GM18519 (cell line): ENCODE results near the gene HSPG2.

Experiments used
- ATAC-seq: cut with Tn5 transposase; IDR thresholded peaks from one replicate; pipeline ENCODE4 v1.9.1; 2021; ENCODE audit warnings: mild to moderate bottlenecking, moderate library complexity; ENCODE audit not compliant: unreplicated experiment, low FRiP score

HSPG2 gene

DNA sequence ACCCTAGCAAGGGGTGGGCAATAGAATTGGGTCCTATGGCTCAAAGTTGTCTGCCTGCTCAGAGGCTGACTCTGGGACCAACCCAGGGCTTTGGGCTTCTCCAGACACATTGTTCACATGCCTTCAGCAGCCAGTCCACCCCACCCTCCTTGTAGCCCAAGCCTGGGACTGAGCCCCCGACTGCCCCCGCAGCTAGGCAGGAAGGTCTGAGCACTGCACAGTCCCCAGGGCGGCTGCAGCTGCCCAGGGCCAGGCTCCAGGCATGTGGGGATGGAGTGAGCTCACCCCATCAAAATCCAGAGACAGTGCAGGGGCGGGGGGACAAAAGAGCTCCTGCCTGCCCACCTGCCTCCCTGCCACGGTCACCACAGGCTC, 35.6 kb downstream of the HSPG2 start:
- no peak for ATAC-seq

DNA sequence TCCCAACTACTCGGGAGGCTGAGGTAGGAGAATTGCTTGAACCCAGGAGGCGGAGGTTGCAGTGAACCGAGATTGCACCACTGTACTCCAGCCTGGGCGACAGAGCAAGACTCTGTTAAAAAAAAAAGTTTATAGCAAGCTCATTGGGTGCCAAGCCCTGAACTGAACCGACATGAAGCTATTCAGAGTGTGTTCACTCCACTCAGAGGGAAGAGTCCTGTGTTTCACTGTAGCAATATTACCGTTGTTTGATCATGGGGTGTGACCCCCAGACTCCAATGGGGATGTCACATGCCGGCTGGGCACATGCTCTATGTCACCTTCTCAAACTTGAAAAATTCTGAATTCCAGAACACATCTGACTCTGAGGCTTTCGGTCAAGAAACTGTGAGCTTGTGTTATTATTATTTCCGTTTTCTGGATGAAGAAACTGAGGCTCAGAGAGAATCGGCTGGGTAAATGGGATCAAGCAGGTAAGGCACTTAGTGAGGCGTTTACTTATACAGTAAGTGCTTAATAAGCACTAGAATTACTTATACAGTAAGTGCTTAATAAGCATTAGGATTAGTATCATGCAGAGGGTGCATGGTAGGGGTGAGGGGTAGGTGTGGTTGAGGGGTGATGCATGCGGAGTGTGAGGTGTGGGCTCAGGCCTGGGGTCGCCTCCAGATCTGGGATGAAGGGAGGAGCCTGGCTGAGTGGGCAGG, 36.2 kb downstream of the HSPG2 start:
- ATAC-seq = no peak

DNA sequence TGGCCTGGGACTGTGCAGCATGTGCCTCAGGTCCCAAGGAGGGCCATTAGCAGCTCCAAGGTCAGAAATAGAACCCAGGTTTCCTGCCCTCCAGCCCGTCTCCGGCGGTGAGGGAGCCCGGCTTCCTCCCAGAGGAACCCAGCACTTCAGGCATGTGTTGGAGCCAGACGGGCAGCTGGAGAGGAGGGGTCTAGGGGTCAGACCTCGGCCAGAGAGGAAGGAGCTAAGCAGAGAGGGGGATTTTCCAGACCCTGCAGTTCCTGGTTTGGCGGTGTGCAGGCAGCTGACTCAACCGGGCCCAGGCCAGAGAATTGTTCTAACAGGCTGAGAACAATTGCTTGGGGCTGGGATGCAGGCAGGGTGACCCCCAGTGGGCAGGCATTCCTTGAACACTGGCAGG, 37.1 kb downstream of the HSPG2 start:
- no peak for ATAC-seq

DNA sequence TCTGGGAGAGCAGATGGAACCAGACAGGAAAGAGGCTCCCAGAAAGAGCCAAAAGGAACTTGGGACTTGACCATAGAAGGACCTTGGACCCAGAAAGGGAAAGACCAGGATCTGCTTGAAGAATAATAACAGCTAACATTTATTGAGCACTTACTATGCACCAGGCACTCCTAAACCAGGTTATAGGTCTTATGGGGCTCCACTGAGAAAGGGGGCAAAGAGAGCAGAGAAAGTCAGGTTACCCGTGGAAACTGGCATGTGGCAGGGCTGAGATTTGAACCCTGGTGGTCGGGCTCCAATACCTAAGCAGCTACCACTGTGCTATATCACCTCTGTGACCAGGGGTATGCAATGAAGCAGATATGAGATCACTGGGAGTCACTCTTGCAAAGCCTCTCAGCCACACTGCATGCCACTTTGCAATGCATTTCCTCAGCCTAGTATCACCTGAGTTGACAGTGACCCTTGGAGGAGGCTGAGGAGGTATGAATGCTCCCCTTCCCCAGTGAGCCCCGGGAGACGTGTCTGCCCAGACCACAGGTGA, 37.8 kb downstream of the HSPG2 start:
- ATAC-seq = no peak

DNA sequence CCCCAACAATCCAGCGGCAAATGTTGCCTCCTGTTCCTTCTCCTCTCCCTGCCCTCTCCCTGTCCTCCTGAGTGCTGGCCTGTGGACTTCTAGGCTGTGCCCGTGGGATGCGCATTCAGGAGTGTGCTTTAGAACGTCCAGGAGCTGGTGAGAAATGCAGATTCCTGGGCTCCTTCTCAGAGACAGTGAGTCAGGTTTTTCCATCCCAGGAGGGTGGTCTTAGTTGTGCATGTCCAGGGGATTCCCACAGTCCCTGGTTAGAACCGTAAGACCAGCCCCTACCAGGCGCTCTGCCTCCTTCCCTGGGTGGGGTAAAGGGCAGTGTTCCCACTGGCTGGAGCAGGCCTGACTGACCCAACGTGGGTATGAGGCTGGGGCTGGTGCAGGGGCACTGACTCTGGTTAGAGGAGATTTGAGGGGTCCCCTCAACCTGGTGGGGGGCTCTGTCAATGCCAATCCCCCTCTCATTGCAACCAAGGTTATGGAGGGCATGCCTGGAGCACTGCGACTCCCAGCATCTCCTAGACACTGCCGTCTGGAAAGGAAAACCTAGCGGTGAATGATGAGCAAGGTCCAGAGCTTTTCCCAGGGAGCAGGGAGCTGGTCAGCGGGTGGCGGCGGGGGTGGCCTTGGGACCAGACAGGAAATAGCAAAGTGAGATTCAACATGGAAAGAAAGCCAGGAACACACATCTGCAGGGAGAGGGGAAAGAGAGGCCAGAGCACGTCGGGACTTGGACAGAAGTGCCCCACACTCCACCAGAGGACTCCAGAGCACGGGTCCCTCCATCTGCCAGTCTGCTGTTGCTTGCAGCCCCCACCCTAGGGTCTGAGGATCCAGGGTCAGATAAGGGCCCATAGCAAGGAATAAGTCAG, 38.5 kb downstream of the HSPG2 start:
- ATAC-seq = no peak

DNA sequence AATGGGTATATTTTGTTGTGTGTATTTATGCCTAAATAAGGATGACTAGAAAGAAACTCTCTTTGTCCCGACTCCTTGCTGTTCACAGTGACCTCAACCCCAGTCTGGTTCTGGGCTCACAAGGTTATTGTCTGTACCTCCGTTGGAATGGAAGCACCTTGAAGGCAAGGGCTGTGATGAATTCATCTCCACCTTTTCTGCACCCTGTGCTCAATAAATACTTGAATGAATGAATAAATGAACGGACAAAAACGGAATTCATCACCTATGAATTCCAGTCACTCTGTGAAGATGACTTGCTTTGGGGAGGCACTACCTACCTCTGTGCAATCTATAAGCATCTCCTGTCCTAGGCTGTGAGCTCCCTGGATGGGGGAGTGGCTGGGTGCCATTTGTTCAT, 39.3 kb downstream of the HSPG2 start:
- ATAC-seq = no peak

DNA sequence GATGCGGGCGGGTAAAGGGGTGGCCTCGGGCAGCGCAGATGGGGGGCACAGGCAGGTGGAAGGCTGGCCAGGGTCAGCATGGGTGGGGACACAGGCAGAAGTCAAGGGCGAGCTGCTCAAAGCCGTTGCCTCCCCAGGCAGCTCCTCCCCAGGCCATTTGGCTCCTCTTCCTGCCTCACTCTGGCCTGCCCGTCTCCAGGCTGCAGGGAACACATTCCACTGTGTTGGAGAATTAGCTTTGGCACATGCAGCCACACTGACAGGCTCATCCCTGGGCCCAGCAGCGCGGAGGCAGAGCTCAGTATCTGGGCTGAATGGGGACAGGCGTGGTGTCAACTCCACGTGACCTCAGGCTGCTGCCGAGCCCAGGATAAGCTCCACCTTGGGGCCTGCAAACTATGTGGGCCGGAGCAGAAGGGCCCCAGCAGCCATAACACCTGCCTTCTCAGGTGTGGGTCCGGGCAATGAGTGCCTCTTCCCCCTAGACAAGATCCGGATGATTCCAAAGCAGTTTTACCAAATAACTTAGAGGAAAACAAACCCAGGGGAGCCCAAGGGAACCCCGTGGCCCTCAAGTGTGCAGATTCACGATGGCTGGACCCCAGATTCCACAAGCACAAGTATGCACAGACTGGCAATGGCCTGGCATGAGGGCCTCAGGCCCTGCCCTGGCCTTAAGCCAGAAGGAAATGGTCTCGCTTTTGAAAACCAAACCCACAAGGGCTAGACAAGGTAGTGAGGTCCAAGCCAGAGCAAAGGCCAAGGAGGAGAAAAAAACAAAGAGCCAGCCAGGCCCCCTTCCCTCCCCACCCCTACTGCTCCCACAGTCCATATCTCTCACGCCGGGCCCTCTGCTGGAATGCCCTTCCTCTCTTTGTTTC, 40.2 kb downstream of the HSPG2 start:
- ATAC-seq = no peak

DNA sequence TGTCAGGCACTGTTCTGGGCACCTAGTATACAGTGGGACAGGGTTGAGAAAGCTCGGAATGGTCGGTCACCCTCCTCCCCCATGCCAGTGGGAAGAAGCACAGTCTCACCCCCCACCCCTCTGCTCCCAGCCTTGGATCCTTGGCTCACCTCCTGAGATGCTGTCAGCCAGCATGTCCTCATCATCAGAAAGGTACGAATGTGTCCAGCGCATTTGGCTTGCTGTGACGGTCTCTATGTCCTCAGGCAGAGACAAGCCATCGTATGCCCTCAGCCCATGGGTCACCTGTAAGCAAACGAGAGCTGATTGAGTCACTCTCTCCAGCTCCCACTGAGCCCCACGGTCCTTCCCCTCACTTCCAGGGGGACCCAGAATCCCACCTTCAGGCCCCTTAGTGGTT, 41.1 kb downstream of the HSPG2 start:
- no peak for ATAC-seq

DNA sequence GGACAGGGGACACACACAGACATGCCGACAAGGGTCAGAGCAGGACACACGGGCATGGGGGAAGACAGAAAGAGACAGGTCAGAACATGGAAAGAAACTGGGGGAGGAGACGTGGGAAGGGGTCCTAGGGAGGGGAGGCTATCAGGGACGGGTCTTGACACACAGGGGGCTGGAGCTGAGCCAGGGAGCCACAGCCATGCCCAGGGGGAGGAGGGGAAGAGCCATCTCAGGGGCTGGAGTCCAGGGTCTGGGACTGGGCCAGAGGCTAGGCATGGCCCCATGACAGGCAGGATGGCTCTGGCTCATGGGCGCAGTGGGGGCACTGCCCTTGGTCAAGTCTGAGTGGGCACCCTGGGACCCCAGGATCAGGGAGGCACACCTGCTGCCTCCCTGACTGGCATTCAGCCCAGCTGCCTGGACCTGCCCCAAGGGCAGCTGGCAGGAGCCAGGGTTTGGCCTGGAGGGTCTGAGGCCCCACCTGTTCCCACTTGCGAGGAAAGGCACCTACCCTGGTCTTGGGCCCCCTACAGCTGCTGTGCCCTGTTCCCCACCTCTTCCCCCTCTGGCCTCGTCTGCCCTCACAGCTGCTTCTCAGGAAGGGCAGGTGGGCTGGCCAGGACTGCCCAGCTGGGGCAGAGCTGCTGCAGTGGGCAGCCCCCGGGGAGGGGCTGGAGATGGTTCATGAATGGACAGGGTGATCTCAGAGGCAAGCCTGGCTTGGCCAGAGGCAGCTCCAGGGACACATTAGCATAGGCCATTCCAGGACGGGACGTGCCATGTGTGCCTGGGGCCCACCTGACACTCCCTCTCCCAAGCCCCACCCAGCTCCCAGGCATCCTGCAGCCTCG, 42.9 kb downstream of the HSPG2 start:
- no peak for ATAC-seq

DNA sequence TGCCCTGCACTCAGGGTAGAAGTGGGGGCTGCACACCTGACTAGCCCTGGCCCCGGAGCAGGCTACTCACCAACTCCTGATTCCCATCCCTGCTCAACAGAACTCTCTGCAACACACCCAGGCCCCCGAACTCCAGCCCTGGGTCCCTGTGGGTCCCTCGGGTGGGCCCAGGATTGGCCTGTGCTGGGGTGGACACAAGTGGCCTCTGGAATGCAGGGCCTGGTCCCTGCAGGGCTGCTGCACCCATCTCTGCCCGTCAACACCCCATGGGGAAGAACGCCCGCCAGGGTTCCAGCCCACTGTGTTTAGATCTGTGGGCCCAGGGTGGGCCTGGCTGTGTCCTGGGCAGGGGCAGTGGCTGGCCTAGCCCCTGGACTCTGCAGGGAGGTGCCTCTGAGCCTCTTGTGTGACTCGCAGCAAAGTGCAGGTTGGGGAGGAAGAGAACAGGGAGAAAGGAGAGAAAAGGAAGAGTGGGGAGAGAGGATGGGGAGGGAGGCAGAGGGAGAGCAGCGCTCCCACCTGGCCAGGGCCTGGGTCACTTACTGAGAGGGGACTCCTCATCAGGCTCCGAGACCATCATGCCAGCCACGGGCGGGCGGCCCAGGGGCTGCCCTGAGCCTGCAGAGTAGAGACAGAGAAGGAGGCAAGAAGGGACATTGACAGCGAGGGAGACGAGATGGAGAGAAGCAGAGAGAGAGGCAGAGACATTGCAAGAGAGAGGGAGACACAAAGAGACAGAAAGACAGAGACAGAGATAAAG, 43.9 kb downstream of the HSPG2 start:
- no peak for ATAC-seq

DNA sequence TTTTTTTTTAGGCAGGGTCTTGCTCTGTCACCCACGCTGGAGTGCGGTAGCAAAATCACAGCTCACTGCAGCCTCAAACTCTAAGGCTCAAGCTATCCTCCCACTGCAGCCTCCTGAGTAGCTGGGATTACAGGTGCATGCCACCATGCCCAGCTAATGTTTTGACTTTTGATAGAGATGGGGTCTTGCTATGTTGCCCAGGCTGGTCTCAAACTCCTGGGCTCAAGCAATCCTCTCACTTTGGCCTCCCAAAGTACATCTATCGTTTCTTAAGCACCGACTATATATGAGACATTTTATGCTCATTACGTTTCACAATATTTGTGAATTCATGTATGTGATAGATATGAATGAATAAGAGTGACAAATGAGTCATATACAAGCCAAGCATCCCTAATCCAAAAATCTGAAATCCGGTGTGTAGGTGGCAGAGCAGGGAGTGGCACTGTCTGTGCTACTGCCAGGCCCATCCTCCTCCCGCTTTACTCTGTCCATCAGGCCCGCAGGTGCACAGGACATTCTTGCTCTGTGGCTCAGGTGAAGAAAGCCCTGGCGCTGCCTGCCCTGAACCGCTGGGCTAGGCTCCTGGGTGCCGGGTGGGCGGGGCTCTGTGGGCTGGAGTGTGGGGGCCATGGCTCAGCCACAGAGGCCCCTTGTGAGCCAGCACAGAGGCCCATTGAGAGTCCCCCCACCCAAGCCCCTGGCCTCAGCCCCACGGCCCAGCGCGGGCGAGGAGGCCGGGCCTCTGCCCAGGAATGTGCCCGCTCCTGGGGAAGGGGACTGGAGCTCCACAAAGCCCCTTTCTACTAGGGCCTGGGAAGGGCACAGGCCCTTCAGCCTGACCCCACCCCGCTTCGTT, 45.3 kb downstream of the HSPG2 start:
- no peak for ATAC-seq

DNA sequence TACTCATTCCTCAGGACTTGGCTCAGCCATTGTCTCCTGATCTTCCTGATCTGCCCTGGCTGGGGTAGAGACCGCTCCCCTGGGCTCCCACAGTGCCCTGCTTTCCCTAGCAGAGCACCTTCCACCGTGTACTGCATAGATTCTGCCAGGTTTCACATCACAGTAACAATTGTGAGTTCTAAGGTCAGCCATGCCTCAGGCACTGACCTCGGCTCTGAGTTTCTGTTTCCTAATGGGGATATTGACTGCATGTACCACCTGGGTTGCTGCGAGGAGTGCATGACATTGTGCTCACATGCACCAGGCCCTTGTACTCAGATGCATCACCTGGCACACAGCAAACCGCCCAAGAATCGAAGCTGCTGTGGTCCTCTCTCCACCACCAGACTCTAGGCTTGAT, 46.0 kb downstream of the HSPG2 start:
- ATAC-seq = no peak

DNA sequence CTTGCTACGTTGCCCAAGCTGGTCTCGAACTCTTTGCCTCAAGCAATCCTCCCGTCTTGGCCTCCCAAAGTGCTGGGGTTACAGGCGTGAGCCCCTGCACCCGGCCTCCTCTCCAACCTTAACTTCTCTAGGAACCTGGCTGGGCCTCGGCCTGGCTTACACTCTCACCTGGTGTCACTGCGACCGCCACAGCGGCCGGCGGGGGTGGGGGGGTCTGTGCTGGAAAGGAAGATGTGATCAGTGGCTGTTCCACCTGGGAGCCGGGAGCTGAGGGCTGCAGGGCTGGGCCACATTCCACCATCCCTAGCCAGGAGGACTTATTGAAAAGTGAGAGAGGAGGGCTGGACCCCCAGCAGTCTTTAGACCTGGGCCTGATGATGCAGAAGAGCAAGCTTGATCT, 48.6 kb downstream of the HSPG2 start:
- no peak for ATAC-seq

DNA sequence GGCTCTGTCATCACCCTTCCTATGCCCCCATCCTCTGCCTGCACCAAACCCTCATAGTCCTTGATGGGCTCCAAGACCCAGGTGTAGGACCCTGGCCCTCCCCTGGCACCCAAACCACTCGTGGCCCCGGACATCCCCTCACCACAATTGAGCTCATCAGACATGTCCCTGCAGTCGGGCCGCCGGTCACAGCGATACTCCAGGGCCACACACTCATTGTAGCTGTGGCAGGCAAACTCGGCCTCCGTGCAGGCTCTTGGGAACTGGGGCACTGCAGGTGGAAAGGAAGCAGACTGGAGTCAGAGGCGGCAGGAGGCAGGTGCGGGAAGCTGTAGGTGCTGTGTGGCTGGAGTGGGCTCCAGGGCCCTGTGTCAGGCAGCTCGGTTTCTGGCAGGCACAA, 49.3 kb downstream of the HSPG2 start:
- ATAC-seq = no peak

DNA sequence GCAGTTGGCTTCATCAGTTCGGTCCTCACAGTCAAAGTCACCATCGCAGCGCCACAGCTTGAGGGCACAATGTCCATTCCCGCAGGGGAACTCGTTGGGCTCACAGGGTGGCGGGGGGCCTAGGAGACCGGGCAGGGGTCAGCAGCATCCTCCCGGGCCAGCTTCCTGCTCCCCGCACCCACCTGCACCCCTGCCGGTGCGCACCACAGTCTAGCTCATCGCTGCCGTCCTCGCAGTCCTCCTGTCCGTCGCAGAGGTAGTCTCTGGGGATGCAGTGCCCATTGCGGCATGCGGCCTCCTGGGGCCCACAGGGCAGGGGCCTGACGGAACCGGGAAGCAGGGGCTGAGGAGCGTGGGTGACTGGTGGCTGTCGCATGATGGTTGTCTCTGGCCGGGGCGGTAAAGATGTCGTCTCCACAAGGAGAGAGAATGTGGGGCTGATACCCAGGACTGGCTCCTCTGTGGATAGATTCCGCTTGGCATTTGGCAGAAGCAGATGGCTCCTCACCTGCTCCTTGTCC, 49.8 kb downstream of the HSPG2 start:
- no peak for ATAC-seq

DNA sequence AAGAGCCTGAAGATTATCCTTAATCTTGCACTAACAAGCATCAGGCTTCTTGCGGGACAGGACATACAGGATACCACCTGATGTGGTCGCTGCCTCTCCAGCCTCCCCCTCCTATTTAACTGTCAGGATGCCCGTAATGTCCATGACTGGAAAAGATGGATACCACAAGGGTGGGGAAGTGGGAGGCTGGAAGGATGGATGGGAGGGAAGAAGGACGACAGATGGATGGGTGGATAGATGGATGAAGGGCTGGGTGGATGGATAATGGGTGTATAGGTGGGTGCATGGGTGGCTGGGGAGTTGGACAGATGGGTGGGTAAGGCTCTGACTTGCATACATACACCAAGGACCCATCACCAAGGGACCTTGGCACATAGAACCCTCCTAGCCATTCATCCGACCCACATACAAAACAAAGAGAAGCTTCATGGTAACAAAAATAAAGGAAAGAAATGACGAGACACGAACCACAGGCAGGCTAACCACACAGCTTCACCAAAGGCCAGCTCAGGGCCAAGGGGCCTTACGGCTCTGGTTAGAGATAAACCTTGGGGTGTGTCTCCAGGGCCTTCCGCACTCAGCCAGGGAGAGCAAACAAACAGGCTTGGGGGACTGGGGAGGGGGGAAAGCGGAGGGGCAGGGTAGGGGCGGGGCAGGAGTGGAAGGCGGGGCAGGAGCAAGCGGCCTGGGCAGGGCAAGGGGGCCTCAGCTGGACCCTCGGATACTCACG, 50.5 kb downstream of the HSPG2 start:
- ATAC-seq = no peak

DNA sequence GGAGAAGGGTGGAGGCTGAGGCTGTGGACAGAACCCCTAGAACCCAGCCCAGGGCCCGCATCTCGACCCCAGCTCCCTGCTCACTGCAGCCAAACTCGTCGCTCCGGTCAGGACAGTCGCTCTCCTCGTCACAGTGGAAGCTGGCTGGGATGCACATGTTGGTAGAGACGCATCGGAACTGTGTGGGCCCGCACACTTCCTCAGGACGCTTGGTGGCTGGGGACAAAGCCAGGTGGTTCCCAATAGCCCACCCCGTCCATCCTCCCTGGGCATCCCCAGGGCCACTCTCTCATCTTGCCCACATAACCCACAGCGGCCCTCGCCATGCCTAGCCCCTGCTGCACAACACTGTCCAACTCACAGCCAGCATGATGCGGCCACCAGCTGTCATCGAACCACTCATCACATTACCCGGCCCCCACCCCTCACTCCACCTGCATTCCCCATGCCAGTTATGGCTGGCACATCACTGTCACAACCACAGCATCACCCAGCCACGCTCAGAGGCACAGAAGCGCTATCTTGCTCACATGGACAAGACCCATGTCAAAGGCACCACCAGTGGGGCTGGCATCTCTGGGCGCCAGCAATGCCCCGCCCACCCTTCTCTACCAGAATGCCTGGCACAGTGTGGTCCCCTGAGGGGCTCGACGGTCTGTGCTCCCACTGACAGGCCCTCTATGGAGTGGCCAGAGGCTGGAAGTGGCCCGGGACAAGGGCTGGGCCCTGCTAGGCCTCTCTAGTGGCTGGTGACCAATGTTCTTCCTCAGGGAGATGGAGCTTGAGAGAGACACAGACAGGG, 51.7 kb downstream of the HSPG2 start:
- no peak for ATAC-seq
